Renal pelvis (tissue), 12 donors: ENCODE results near the gene TXNL4A. TPM values are rescaled to one million over a fixed set of nuclear protein-coding genes. Genes with fewer than 3 reads are reported as not detected.
"Not testable (repeated sequence)": the region's sequence is repeated elsewhere in the genome, so short reads cannot be mapped to it uniquely, and the experiment has no call there.

Source experiments
- DNase-seq: peaks from one replicate; pipeline ENCODE4 v3.0.0-alpha.2; 2013
- long read RNA-seq, 16 experiments: transcript quantifications; one replicate each; lab custom pipeline, GENCODE V29; 2026
- polyA plus RNA-seq, 3 donors: library from polyadenylated mRNA; unstranded; fragments of 120-200 nt; gene quantifications; one replicate each; pipeline ENCODE4 v1.2.1, GENCODE V29; 2013; ENCODE audit not compliant: insufficient read length in 3 of 3

Gene TXNL4A
- 100 to 1,000 TPM in 1 of 3 donors, 10 to 100 TPM in 2; 82.6 to 101 (median 99.7) TPM for polyA plus RNA-seq
- long read RNA-seq, donor 1, transcript TXNL4A-201 (3 exons, 3,504 nt) = major isoform, 57 of 65 reads
- long read RNA-seq, donor 1, partial matches to known transcripts = 0 of 65 reads
- long read RNA-seq, donor 1, other reads (novel, unspliced or antisense) = 0 of 65 reads
- long read RNA-seq, donor 2, transcript TXNL4A-201 (3 exons, 3,504 nt) = major isoform, 90 of 104 reads
- long read RNA-seq, donor 2, partial matches to known transcripts = 0 of 104 reads
- long read RNA-seq, donor 2, other reads (novel, unspliced or antisense) = 8 of 104 reads
- long read RNA-seq, donor 3, transcript TXNL4A-201 (3 exons, 3,504 nt) = major isoform, 63 of 76 reads
- long read RNA-seq, donor 3, partial matches to known transcripts = 0 of 76 reads
- long read RNA-seq, donor 3, other reads (novel, unspliced or antisense) = 5 of 76 reads
- long read RNA-seq, donor 4, transcript TXNL4A-201 (3 exons, 3,504 nt) = major isoform, 82 of 152 reads
- long read RNA-seq, donor 4, transcript TXNL4A-203 (3 exons, 1,185 nt) = minor isoform, 5 of 152 reads
- long read RNA-seq, donor 4, partial matches to known transcripts = 13 of 152 reads
- long read RNA-seq, donor 4, other reads (novel, unspliced or antisense) = 45 of 152 reads
- long read RNA-seq, donor 5, transcript TXNL4A-201 (3 exons, 3,504 nt) = major isoform, 43 of 55 reads
- long read RNA-seq, donor 5, partial matches to known transcripts = 0 of 55 reads
- long read RNA-seq, donor 5, other reads (novel, unspliced or antisense) = 6 of 55 reads
- long read RNA-seq, donor 6, transcript TXNL4A-201 (3 exons, 3,504 nt) = major isoform, 56 of 74 reads
- long read RNA-seq, donor 6, partial matches to known transcripts = 0 of 74 reads
- long read RNA-seq, donor 6, other reads (novel, unspliced or antisense) = 10 of 74 reads
- long read RNA-seq, donor 7, transcript TXNL4A-201 (3 exons, 3,504 nt) = major isoform, 83 of 126 reads
- long read RNA-seq, donor 7, partial matches to known transcripts = 11 of 126 reads
- long read RNA-seq, donor 7, other reads (novel, unspliced or antisense) = 22 of 126 reads
- long read RNA-seq, donor 8, transcript TXNL4A-201 (3 exons, 3,504 nt) = major isoform, 25 of 37 reads
- long read RNA-seq, donor 8, partial matches to known transcripts = 0 of 37 reads
- long read RNA-seq, donor 8, other reads (novel, unspliced or antisense) = 6 of 37 reads
- long read RNA-seq, donor 9, transcript TXNL4A-201 (3 exons, 3,504 nt) = major isoform, 89 of 107 reads
- long read RNA-seq, donor 9, partial matches to known transcripts = 10 of 107 reads
- long read RNA-seq, donor 9, other reads (novel, unspliced or antisense) = 0 of 107 reads
- long read RNA-seq, donor 10, transcript TXNL4A-201 (3 exons, 3,504 nt) = major isoform, 64 of 81 reads
- long read RNA-seq, donor 10, partial matches to known transcripts = 0 of 81 reads
- long read RNA-seq, donor 10, other reads (novel, unspliced or antisense) = 7 of 81 reads
- long read RNA-seq, donor 11, transcript TXNL4A-201 (3 exons, 3,504 nt) = major isoform, 63 of 68 reads
- long read RNA-seq, donor 11, partial matches to known transcripts = 0 of 68 reads
- long read RNA-seq, donor 11, other reads (novel, unspliced or antisense) = 0 of 68 reads
- long read RNA-seq, donor 12, transcript TXNL4A-201 (3 exons, 3,504 nt) = major isoform, 93 of 147 reads
- long read RNA-seq, donor 12, partial matches to known transcripts = 7 of 147 reads
- long read RNA-seq, donor 12, other reads (novel, unspliced or antisense) = 37 of 147 reads
- long read RNA-seq, donor 13, transcript TXNL4A-201 (3 exons, 3,504 nt) = major isoform, 30 of 56 reads
- long read RNA-seq, donor 13, partial matches to known transcripts = 8 of 56 reads
- long read RNA-seq, donor 13, other reads (novel, unspliced or antisense) = 13 of 56 reads
- long read RNA-seq, donor 14 = 0 reads
- long read RNA-seq, donor 15 = 0 reads
- long read RNA-seq, donor 16, transcript TXNL4A-201 (3 exons, 3,504 nt) = major isoform, 83 of 110 reads
- long read RNA-seq, donor 16, partial matches to known transcripts = 12 of 110 reads
- long read RNA-seq, donor 16, other reads (novel, unspliced or antisense) = 11 of 110 reads

- peak; percentile 82 for DNase-seq
Observed at GRCh38 chr18:79988451-79989194, at the start of gene TXNL4A. Gene TXNL4A (minus strand): TSS chr18:79988563. CDS start chr18:79988392, 171 bp downstream.

DNA sequence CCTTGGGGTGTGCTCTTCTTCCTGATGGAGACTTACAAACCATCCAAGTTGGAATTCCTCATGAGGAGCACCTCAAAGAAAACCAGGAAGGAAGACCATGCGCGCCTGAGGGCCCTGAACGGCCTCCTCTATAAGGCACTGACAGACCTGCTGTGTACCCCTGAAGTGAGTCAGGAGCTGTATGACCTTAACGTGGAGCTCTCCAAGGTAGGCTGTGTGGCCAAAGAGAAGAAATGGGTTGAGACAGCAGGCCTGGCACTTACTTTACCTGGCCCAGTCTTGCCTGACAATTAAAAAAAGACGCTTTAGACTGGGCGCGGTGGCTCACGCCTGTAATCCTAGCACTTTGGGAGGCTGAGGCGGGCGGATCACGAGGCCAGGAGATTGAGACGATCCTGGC, 48.9 kb upstream of the TXNL4A start:
- no peak for DNase-seq

- DNase-seq = no peak
Observed at GRCh38 chr18:80035997-80036396, 47.6 kb upstream of the TXNL4A start.

GRCh38 chr18:80034852-80035406, 46.6 kb upstream of the TXNL4A start:
- DNase-seq = no peak

GRCh38 chr18:80034068-80034851, 45.9 kb upstream of the TXNL4A start, which contains the start of gene RBFA:
Gene RBFA (plus strand): TSS chr18:80034434. CDS start chr18:80034496, 62 bp downstream.
- DNase-seq = peak; percentile 97

- DNase-seq = no peak
Observed at GRCh38 chr18:80033181-80034067, 45.1 kb upstream of the TXNL4A start.

DNA sequence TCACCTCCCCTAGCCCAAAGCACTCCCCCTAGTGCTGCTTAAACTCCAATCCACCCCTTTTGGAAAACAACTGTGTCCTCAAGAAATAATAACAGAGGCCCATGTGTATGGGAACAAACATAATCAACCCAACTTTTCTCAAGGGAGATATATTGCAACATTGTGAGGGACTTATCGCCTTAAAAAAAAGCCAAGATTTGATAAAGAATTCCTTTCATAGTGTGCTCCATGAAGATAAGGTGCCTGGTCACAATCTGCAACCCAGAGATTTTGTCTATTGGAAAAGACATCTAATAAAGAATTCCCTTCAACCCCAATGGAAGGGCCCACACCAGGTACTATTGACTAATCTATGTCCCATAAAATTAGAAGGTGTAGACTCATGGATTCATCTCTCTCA, 41.3 kb upstream of the TXNL4A start:
- no peak for DNase-seq

DNA sequence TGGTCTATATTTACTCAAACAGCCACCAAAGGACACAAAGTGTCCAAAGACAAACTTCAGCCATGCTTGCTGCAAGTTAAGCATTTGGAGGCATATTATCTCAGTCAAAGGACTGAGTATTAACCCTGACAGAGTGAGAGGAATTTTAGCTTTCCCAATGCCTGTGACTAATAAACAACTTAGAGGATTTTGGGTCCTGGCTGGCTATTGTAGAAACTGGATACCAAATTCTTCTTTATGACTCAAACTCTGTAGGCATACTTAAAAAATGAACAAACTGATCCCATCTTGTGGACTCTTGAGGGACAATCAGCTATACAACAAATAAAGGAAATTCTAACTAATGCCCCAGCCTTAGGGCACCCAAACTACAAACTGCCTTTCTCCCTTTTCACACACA, 39.4 kb upstream of the TXNL4A start:
- DNase-seq = not testable (repeated sequence)

DNA sequence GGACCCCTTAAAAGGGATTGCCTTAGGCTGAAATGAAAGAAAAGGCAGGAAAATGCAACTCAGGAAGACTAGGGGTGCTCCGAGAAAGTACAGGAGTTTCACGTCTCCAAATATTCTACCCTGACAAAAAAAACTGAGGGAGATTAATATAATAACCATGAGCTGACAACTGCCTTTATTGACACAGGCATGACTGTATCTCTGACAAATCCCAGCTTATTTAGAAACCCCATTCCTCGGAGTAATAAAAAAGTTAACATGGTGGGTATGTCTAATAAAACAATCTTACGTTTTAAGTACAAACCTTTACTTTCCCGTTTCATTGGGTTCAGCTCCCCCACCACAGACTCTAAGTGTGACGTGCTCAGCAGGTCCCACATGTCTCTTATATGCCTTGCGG, 38.0 kb upstream of the TXNL4A start:
- no peak for DNase-seq

DNA sequence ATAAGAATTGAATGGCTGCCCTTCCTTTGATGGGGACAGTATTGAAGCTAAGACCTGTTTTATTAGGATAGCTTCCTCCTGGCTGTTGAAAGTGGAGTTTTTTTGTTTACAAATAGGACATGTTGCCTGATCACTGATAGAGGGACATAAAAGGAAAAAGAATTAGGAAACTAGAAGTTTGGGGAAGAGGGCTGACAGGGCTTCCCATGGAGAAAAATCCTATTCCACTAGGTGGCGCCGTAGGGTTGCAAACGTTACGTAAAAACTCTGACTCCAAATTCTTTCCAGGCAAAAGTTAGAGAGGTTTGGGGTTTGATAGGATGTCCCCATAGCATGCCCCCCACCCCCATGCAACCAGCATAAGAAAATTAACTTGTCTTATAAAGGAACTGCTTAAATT, 34.8 kb upstream of the TXNL4A start:
- no peak for DNase-seq

GRCh38 chr18:80022613-80023012, 34.2 kb upstream of the TXNL4A start:
- DNase-seq = no peak

DNA sequence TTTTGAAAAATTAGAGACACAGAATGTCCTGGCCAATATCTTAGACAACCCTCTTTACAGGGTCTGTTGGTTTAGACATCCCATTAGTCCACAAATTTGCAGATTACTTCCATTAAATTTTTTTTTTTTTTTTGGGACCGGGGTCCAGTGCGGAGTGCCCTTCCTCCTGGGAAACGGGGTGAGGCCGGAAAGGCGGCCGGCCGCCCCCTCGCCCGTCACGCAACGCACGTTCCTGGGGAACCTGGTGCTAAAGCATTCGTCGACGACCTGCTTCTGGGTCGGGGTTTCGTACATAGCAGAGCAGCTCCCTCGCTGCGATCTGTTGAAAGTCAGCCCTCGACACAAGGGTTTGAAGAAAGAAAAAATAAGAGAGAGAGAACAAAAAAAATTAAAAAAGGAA, 24.4 kb upstream of the TXNL4A start:
- DNase-seq = no peak

GRCh38 chr18:80011496-80012137, 23.3 kb upstream of the TXNL4A start:
- not testable (repeated sequence) for DNase-seq

DNA sequence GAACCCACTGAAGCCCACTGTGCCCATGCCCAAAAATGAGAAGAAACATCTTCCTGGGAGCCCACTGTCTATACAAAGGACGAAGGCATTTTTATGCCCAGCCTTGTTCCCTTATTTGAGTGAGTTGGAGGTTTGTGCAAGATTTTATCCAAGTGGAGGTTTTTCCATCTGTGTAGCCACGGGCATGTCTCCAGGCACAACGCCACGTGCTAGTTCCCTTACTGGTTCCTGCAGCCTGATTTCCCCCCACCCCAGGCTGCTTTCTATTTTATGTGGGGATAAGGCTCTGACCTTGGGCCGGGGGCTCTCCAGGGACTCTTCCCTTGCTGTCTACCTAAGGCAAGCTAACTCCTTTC, 22.2 kb upstream of the TXNL4A start:
- DNase-seq = no peak

- DNase-seq = no peak
Observed at GRCh38 chr18:80009661-80010550, 21.5 kb upstream of the TXNL4A start.
